ENCODE measurements around the gene ZRANB3.
"Not testable (repeated sequence)": the region's sequence is repeated elsewhere in the genome, so short reads cannot be mapped to it uniquely, and the experiment has no call there.

ZRANB3 gene

GRCh38 chr2:135169900-135170753 lies 360.9 kb downstream of the ZRANB3 start:
- no peak for DNase-seq

- DNase-seq = no peak
These were observed 362.7 kb downstream of the ZRANB3 start for GRCh38 chr2:135168204-135168856.

- DNase-seq = no peak
These were observed 363.7 kb downstream of the ZRANB3 start for GRCh38 chr2:135167273-135167672.

GRCh38 chr2:135164431-135164830 lies 366.6 kb downstream of the ZRANB3 start:
- DNase-seq = no peak

- DNase-seq = no peak
These were observed 367.1 kb downstream of the ZRANB3 start for GRCh38 chr2:135163901-135164300.

- DNase-seq = no peak
These were observed 367.7 kb downstream of the ZRANB3 start for GRCh38 chr2:135163306-135163705.

GRCh38 chr2:135162786-135163185 lies 368.2 kb downstream of the ZRANB3 start:
- DNase-seq = no peak

GRCh38 chr2:135162377-135162776 lies 368.6 kb downstream of the ZRANB3 start:
- DNase-seq = no peak

GRCh38 chr2:135159191-135159590 lies 371.8 kb downstream of the ZRANB3 start:
- no peak for DNase-seq

GRCh38 chr2:135157856-135158255 lies 373.2 kb downstream of the ZRANB3 start:
- no peak for DNase-seq

- DNase-seq = no peak
These were observed 376.1 kb downstream of the ZRANB3 start for GRCh38 chr2:135154962-135155361.

GRCh38 chr2:135152361-135152760 lies 378.7 kb downstream of the ZRANB3 start:
- no peak for DNase-seq

- no peak for DNase-seq
These were observed 379.4 kb downstream of the ZRANB3 start for GRCh38 chr2:135151615-135152014.

GRCh38 chr2:135150725-135151124 lies 380.3 kb downstream of the ZRANB3 start:
- no peak for DNase-seq

GRCh38 chr2:135149251-135149650 lies 381.8 kb downstream of the ZRANB3 start:
- DNase-seq = no peak

GRCh38 chr2:135144343-135144742 lies 386.7 kb downstream of the ZRANB3 start:
- DNase-seq = no peak

- no peak for DNase-seq
These were observed 388.7 kb downstream of the ZRANB3 start for GRCh38 chr2:135142323-135142722.

- DNase-seq = no peak
These were observed 390.4 kb downstream of the ZRANB3 start for GRCh38 chr2:135140606-135141005.

GRCh38 chr2:135132314-135132713 lies 398.7 kb downstream of the ZRANB3 start:
- DNase-seq = no peak

- no peak for DNase-seq
These were observed 400.3 kb downstream of the ZRANB3 start for GRCh38 chr2:135130751-135131150.

GRCh38 chr2:135125940-135126339 lies 405.1 kb downstream of the ZRANB3 start:
- DNase-seq = no peak

GRCh38 chr2:135124924-135125886 lies 405.8 kb downstream of the ZRANB3 start:
- no peak for DNase-seq

- not testable (repeated sequence) for DNase-seq
These were observed 409.4 kb downstream of the ZRANB3 start for GRCh38 chr2:135121658-135122039.

Data from COR-L47 (cell line).